T-helper 9 cell (primary cell): Measurements from ENCODE around the gene NLRP10.
"Not testable (repeated sequence)": the region's sequence is repeated elsewhere in the genome, so short reads cannot be mapped to it uniquely, and the experiment has no call there.

Experiments used
- DNase-seq: peaks from one replicate; pipeline ENCODE4 v3.0.0-alpha.2; 2020
- total RNA-seq, 2 donors: gene quantifications; one replicate each; lab custom pipeline; 2026; lab: John Stamatoyannopoulos, UW

Gene NLRP10
- 0 reads per million in 2 donors for total RNA-seq

GRCh38 chr11:7965386-7965785 is at the start of gene NLRP10:
TSS of gene NLRP10 (minus strand) at chr11:7965447. CDS start at chr11:7963495, 1,952 bp downstream.
- no peak for DNase-seq

DNA sequence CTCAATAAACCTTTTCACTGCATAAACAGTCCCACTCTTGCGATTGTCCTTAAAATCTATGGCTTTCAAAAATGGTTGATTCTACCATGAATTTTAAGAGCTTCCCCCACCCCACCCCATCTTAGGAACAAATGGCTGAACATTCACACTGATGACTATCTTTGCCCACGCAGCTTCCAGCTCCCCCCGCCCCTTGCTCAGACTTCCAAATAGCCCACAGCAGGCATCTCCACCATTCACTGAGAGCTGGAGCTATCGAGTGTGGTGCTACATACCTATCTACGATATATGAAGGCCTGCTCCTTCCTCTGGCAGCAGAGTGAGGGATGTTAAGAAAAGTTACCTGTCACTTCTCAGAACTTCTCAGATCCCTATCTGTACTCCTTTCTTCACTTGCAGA is 48.6 kb upstream of the NLRP10 start:
- no peak for DNase-seq

- DNase-seq, result no peak
These were observed 46.8 kb upstream of the NLRP10 start for GRCh38 chr11:8011981-8012444.

DNA sequence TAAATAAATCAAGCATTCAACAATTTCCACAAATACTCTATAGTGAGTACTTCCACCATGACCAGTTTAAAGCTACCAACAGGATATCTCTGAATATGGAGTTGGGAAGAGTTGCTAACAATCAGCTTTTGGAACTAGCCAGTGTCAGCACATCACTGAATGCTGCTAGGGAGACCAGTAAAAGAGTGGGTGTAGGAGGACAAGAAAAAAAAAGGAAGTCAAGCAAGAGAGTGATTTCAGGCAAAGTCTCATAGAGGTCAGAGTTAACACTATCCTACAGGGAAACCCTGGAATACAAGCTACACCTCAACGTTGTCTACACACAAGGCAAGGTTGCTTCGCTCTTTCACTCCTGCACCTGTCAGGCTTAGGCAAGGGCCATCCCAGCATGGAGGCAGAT is 46.1 kb upstream of the NLRP10 start:
- no peak for DNase-seq

- no peak for DNase-seq
These were observed 44.6 kb upstream of the NLRP10 start for GRCh38 chr11:8009856-8010255.

DNA sequence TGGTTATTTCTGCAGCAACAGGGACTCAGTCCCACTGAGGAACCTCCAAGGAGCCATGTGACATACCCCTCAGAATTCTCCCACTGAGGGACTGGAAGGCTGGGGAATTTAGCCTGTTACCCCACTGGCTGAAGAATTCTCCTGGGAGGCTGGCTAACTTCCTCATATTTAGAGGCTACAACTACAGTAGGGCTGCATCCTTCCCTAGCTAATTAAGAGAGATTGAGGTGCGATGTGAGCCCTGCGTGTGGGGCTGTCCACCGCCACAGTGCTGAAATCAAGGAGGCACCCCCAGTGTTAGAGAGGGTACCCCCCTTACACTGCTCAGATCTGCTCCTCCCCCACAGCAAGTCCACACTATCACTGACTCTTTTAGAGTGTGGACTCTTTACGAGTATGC is 43.0 kb upstream of the NLRP10 start:
- DNase-seq, result no peak

GRCh38 chr11:8006349-8006977 is 41.2 kb upstream of the NLRP10 start:
- peak; percentile 34 for DNase-seq

GRCh38 chr11:8005556-8005955 is 40.3 kb upstream of the NLRP10 start:
- no peak for DNase-seq

DNA sequence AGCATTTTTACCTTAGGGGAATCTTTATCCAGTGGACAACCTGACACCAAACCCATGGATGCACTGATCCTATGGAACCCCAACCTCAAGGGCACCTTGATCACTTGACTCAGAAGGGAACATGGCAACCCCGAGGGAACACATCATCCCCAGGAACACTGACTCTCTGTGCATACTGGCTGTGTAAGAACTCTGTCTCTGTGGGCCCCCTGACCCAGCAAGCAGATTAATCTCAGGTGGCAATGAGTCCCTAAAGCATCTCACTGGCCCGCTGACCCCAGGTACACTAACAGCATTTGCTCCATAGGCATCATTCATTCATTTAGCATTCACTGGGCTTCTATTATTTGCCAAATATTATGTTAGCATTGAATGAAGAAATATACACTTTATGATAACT is 38.8 kb upstream of the NLRP10 start:
- no peak for DNase-seq

GRCh38 chr11:8003187-8003586 is 37.9 kb upstream of the NLRP10 start:
- no peak for DNase-seq

- no peak for DNase-seq
These were observed 37.4 kb upstream of the NLRP10 start for GRCh38 chr11:8002676-8003075.

DNA sequence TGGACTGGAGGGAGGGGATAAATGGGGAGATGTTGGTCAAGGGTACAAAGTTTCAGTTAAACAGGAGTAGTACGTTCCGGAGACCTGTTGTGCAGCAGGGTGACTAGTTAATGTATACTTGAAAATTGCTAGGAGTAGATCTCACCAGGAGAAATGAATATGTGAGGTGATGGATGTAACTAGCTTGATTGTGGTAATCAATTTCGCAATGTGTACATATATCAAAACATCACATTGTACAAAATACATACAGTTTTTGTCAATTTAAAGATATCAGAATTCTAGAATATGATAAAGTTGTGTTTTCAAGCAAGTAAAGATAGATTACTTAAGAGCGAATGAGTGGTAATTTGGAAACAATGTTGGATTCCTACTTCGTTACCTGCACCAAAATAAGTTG is 35.1 kb upstream of the NLRP10 start:
- DNase-seq, result no peak

GRCh38 chr11:7999795-8000194 is 34.5 kb upstream of the NLRP10 start:
- DNase-seq, result no peak

DNA sequence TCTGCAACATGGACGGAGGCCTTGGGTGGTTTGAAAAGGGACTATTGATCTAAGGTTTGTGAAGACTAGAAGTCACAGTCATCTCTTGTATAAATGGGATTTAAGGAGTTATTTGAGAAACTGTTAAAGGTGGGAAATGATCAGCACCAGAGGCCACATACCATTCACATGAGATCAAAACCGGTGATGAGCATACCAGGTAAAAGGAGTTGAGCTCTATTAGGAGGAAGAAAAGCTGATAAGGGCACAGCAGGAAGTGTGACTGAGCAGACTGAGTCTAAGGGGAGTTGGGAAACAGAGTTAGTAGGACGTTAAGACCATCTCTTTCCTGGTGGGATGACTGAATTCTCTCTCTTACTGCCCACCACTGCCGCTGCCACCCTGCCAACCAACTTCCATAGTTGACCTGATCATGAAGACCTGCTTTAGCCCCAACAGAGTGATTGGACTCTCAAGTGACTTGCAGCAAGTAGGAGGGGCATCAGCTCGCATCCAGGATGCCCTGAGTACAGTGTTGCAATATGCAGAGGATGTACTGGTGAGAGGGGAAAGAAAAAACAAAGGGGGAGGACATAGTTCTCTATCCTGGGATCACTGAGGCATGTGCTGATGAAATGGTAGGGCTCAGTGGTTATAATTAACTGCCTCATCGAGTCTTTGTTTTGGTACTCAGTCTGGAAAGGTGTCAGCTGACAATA is 29.5 kb upstream of the NLRP10 start:
- no peak for DNase-seq

- not testable (repeated sequence) for DNase-seq
These were observed 22.3 kb upstream of the NLRP10 start for GRCh38 chr11:7987560-7987883.

DNA sequence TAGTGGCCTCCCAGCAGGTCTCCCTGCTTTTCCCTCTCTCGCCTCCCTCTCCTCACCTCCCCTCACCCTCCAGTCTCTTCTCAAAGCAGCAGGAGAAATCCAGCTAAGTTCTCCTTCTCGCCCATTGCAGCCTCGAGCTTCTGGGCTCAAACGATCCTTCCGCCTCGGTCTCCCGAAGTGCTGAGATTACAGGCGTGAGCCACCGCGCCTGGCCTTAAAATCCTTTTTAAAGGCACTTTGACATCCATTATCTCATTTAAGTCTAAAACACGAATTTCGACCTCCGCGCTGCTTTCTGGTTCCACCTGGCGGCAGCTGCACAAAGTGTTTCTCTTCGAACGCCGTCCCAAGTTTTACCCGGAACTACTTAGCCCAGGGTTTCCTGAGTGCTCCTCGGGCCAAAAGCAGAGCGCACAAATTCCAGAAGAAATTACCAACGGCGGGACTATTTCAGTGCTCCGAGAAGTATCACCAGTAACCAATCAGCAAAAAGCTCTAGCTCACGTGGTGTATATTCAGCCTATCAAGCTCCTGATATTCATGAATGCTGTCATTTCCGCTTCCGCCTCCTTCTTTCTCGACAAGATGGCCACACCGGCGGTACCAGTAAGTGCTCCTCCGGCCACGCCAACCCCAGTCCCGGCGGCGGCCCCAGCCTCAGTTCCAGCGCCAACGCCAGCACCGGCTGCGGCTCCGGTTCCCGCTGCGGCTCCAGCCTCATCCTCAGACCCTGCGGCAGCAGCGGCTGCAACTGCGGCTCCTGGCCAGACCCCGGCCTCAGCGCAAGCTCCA is 21.7 kb upstream of the NLRP10 start, which contains the start of gene EIF3F:
TSS of gene EIF3F (plus strand) at position 570 of the 792 bp plus-strand sequence. CDS start at position 586, 16 bp downstream.
- peak; percentile 73 for DNase-seq

DNA sequence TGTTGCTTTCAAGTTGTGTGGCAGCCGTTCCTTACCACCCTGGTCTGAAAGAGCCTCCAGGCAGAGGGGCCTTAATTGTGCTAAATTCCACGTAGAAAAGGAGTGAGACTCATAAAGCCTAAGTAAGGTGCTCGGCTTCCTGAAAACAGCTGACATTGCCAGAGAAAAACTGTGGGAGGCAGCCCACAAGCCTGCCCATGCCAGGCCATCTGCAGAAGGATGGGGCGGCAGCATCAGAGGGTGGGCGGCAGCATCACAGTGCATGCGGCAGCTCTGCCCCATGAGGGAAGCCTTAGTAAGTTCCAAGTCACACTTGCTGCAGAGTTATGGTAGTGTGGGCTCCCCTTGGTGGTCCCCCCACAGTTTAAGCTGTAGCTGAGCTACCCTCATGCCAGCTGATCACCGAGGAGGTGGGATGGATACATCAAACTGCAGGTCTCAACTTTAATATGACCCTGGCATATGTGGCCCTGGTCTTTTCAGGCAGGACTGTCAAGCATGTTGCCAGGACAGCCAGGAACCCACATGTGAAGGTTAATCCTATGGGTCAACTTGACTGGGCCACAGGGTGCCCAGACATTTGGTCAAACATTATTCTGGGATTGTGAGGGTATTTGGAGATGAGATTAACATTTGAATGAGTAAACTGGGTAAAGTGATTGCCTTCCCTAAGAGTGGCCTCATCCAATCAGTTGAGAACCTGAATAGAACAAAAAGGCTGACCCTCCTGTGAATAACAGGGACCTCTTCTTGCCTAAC is 18.8 kb upstream of the NLRP10 start:
- DNase-seq, result no peak

GRCh38 chr11:7982582-7983119 is 17.4 kb upstream of the NLRP10 start:
- no peak for DNase-seq

DNA sequence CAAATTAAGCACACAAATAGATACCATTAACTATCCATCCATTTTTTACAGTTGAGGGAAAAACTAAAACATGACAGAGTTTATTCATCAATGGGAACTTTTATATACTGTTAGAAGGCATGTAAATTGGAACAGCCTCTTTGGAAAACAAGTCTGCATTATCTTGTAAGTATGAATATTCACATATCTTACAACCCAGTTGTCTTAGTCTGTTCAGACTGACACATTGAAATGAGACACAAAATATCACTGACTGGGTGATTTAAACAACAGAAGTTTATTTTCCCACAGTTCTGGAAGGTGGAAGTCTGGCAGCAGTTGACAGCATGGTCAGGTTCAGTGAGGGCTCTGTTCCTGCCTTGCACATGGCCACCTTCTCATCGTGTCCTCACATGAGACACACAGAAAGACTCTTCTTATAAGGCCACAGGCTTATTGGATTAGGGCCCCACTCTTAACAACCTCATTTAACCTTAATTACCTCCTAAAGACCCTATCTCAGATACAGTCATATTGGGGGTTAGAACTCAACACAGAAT is 16.4 kb upstream of the NLRP10 start:
- DNase-seq, result no peak

DNA sequence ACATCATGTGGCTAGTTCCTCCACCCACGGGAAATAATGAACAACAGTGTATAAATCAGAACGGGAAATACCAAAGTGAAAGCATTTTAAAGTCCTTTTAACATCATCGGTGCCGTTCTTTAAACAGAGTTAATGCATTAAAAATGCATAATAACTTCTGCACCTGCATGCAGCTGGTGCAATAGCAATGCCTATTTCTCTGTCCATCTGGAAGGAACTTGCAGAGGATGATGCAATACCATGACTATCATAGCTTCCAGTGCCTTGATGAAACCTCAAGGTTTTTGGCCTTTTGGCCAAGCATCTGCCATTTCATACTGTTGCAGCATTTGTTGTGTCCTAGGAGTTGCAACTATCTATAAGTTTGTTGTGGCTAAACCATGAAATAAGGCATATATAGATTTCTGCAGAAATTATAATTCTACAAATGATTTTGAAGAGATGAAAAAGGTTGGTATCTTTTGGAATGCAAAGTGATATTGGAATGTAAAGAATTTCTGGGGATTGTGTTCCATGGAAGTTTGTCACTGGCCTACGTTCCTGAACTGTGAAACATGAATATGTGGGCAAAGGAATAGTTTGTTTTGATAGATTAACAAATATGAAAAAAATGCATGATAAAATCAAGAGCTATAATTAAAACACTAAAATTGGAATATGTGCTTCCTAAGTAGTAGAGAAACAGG is 12.1 kb upstream of the NLRP10 start:
- DNase-seq, result no peak

GRCh38 chr11:7974668-7975067 is 9.4 kb upstream of the NLRP10 start:
- DNase-seq, result no peak

- no peak for DNase-seq
These were observed 7.8 kb upstream of the NLRP10 start for GRCh38 chr11:7973011-7973410.
